ENCODE data around the gene EPN1. TPM values are rescaled to one million over a fixed set of nuclear protein-coding genes. Genes with fewer than 3 reads are reported as not detected.

Gene EPN1
- total and polyA plus RNA-seq, 9 of the 15 experiments (the other 6 are each of a cell fraction or from before 2014, with no cell fraction given), result 0.08 to 138 (median 12.7) TPM

DNA sequence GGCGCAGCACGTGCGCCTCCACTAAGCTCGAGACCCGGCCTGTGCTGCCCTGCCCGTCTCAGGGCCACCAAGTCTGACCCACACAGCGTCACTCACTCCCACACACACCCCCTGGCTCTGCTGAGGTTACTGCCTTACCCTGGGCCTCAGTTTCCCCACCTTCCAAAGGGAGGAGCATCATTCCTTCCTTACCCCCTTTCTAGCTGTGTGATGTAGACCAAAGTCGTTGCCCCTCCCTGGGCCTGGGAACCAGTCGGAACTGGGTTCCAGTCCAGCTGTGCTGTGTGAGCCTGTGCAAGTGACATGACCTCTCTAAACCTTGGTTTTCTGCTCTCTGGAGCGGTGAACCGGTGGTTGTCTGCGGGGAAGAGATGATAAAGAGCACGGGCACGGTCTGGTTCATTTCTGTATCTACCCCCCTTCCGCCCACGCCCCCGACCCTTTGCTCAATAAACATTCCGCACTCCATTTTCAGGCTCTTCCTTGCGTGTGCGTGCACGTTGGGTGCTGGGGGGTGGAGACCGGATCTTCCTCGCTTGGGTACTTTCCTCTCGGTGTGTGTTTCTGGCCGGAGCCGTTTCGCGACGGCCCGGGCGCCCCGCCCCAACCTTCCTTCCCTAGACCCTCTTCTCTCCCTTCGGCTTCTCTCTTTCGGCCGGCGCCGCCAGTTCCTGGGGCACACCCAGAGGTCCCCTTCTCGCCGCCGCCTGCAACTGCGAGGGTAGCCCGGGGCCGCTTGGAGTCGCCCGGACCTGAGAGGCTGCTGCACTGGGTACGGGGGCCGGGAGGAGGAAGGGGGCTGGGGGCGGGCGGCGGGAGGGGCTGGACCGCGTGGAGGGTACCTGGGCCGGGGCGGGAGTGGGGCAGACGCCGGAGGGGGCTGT lies 31.8 kb upstream of the EPN1 start, which contains the start of gene ZNF581:
ZNF581 (plus strand) TSS at position 647 of the 884 bp plus-strand sequence. CDS start 923 bp downstream, outside the sequence.
- Histone ChIP-seq H3K4me2 (ENCODE audit: insufficient read depth, low read length) (peak within 1 kb of the TSS; percentile 90), H3K4me3 (peak within 1 kb of the TSS; percentile 94), H3K9ac (ENCODE audit: insufficient read depth in 1 of 2, low read depth in 2 of 2, low read length in 2 of 2) (peak within 1 kb of the TSS; percentile 88 to 98), H2AFZ (ENCODE audit: low read depth, low read length) (0 out of 2 replicates have a peak within 1 kb of the TSS, but pooled peaks have one; percentile 10), H3K9me1 (ENCODE audit: control insufficient read depth, insufficient read depth, low read length) (no peaks in the 10 kb centered on the region), H3K27ac (ENCODE audit: extremely low read depth, low read depth, low read length) (peak within 1 kb of the TSS; percentile 74), H3K4me1 (replicated peaks in 1 of 2; ENCODE audit: control insufficient read depth in 2 of 2, insufficient read depth in 2 of 2, low read length in 2 of 2) (peaks cover 43 to 71% of the 10 kb centered on the region in 2 experiments), H3K36me3 (ENCODE audit: control insufficient read depth, insufficient read depth, low read length) (peaks cover 36% of the 10 kb centered on the region; the same call in 2 of the 3 replicates), H3K27me3 (ENCODE audit: control insufficient read depth in 2 of 2, insufficient read depth in 2 of 2, low read length in 2 of 2) (no peaks in the 10 kb centered on the region), H3K79me2 (ENCODE audit: control insufficient read depth, insufficient read depth, low read length) (peaks cover 79% of the 10 kb centered on the region), H4K20me1 (replicated peaks; ENCODE audit: control insufficient read depth, insufficient read depth, low read length) (no peaks in the 10 kb centered on the region), H3K9me3 (replicated peaks; ENCODE audit: control insufficient read depth, insufficient read depth, low read depth, low read length) (no peaks in the 10 kb centered on the region)
- POLR2A ChIA-PET, result interaction anchor here (0.6 to 2.3 kb wide), 3 partner anchors 11 to 497 kb away, joined by 3 to 8 read pairs (median 4); partner anchors contain the start of gene U2AF2
- 3% methylated on average over 34 of the region's 56 CpGs for WGBS (ENCODE audit: insufficient coverage, low coverage, missing lambda C conversion rate)
- intact Hi-C loops (cut with micrococcal nuclease), result no loop called here
- BruUV-seq (replicated peaks), result no TSS peak
- CTCF ChIA-PET (ENCODE audit: low intra/inter-chr PET ratio), result interaction anchor here (0.6 kb wide), 1 partner anchor 681 kb away, joined by 6 read pairs; no protein-coding TSS in a partner anchor
- DNase-seq (ENCODE audit: extremely low read depth in 1 of 4, low spot score in 3 of 4) (peak; percentile 63 to 87 (median 79)), ATAC-seq (peak; percentile 69), FAIRE-seq (peak; percentile 92)
- in situ Hi-C loops (cut with MboI), result loop anchor here (25.0 kb wide), 2 partner anchors 506 to 669 kb away; partner anchors contain the start of genes TNNT1 and ZSCAN5A
- TF ChIP-seq, protein P1, sequence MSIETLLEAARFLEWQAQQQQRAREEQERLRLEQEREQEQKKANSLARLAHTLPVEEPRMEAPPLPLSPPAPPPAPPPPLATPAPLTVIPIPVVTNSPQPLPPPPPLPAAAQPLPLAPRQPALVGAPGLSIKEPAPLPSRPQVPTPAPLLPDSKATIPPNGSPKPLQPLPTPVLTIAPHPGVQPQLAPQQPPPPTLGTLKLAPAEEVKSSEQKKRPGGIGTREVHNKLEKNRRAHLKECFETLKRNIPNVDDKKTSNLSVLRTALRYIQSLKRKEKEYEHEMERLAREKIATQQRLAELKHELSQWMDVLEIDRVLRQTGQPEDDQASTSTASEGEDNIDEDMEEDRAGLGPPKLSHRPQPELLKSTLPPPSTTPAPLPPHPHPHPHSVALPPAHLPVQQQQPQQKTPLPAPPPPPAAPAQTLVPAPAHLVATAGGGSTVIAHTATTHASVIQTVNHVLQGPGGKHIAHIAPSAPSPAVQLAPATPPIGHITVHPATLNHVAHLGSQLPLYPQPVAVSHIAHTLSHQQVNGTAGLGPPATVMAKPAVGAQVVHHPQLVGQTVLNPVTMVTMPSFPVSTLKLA (conservative IDR thresholded peaks at IDR 0.05), result peak; percentile 59 to 89; a peak in 3 of 4 replicates
- no peak for TF ChIP-seq LARP7 (IDR thresholded peaks at IDR 0.05)
- no peak for TF ChIP-seq ARID2 (IDR thresholded peaks at IDR 0.05)
- TF ChIP-seq, protein P2, sequence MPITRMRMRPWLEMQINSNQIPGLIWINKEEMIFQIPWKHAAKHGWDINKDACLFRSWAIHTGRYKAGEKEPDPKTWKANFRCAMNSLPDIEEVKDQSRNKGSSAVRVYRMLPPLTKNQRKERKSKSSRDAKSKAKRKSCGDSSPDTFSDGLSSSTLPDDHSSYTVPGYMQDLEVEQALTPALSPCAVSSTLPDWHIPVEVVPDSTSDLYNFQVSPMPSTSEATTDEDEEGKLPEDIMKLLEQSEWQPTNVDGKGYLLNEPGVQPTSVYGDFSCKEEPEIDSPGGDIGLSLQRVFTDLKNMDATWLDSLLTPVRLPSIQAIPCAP (CRISPR knock-in tag; IDR thresholded peaks at IDR 0.05; ENCODE audit: borderline replicate concordance), result no peak
- no peak; the same call in 1 of the 2 replicates for TF ChIP-seq GTF2E2 (tag; IDR thresholded peaks at IDR 0.05)
- TF ChIP-seq TAL1 (IDR thresholded peaks at IDR 0.05), result no peak
- peak; percentile 85 for TF ChIP-seq TOE1 (IDR thresholded peaks at IDR 0.05; ENCODE audit: borderline replicate concordance)
- TF ChIP-seq TOE1 (CRISPR knock-in tag; IDR thresholded peaks at IDR 0.05; ENCODE audit: borderline replicate concordance, low read depth), result no peak
- no peak for TF ChIP-seq RERE (CRISPR knock-in tag; IDR thresholded peaks at IDR 0.05; ENCODE audit: borderline replicate concordance)
- TF ChIP-seq BRD9 (IDR thresholded peaks at IDR 0.05; ENCODE audit: low read depth, partially characterized antibody), result no peak
- TF ChIP-seq BCOR (IDR thresholded peaks at IDR 0.05), result peak; percentile 78
- peak; percentile 23; the same call in 1 of the 2 replicates for TF ChIP-seq ZBED1 (IDR thresholded peaks at IDR 0.05)
- TF ChIP-seq NFXL1 (CRISPR knock-in tag; IDR thresholded peaks at IDR 0.05), result no peak
- TF ChIP-seq ZNF217 (CRISPR knock-in tag; IDR thresholded peaks at IDR 0.05), result no peak
